ENCODE results near the gene CLIC6.

DNA sequence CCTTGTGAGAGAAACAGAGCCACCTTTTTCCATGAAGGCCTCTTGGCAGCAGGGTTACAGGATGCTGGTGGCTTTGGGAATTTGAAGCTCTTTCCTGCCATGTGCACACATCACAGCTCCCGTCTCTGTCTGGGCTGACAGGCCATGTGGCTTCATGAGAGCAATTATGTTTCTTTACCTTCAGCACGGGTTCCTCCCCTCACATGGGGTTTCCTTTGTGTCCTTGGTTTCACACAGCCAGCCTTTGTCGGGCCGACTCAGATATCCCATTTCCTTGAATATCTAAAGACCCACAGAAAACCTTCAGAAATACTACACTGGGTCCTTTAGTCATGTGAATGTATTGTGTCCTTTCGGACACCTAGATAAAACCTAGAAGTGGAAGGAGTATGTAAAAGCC is 7.1 kb downstream of the CLIC6 start:
- TF ChIP-seq, protein P1, sequence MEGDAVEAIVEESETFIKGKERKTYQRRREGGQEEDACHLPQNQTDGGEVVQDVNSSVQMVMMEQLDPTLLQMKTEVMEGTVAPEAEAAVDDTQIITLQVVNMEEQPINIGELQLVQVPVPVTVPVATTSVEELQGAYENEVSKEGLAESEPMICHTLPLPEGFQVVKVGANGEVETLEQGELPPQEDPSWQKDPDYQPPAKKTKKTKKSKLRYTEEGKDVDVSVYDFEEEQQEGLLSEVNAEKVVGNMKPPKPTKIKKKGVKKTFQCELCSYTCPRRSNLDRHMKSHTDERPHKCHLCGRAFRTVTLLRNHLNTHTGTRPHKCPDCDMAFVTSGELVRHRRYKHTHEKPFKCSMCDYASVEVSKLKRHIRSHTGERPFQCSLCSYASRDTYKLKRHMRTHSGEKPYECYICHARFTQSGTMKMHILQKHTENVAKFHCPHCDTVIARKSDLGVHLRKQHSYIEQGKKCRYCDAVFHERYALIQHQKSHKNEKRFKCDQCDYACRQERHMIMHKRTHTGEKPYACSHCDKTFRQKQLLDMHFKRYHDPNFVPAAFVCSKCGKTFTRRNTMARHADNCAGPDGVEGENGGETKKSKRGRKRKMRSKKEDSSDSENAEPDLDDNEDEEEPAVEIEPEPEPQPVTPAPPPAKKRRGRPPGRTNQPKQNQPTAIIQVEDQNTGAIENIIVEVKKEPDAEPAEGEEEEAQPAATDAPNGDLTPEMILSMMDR (IDR thresholded peaks at IDR 0.05; ENCODE audit: low read length), result no peak
- TF ChIP-seq EZH2phosphoT487 (IDR thresholded peaks at IDR 0.05; ENCODE audit: low read length) (no peak), EZH2 (optimal IDR thresholded peaks at IDR 0.05; ENCODE audit: low read depth, low read length) (no peak)
